Effector memory CD8-positive, alpha-beta T cell (primary cell): Measurements from ENCODE around the gene BNIP5.
A peak's percentile ranks its signal among the peaks of the same experiment; 100 is the strongest.

Source experiments
- ATAC-seq: fragments of 150-1000 bp; cut with Tn5 transposase; replicated peaks from 2 replicates; pipeline ENCODE4 v1.10.0; 2021; ENCODE audit warnings: mild to moderate bottlenecking, moderate library complexity
- DNase-seq, 3 experiments: peaks; one replicate each; pipeline ENCODE4 v3.0.0; 2021
- H3K27ac Mint-ChIP-seq, 2 donors: one replicate each; pipeline ENCODE4 v1.8.0; 2022; ENCODE audit warnings: mild to moderate bottlenecking in 2 of 2, mixed read lengths in 2 of 2, moderate library complexity in 2 of 2
- H3K27me3 Mint-ChIP-seq, 2 donors: one replicate each; pipeline ENCODE4 v1.8.0; 2022; ENCODE audit warnings: mixed read lengths in 2 of 2
- H3K36me3 Mint-ChIP-seq: one replicate; pipeline ENCODE4 v1.8.0; 2022; ENCODE audit warnings: mild to moderate bottlenecking, moderate library complexity, mixed read lengths; ENCODE audit not compliant: insufficient read depth
- H3K4me1 Mint-ChIP-seq, 2 donors: one replicate each; pipeline ENCODE4 v1.8.0; 2022; ENCODE audit warnings: low read depth in 2 of 2, mixed read lengths in 2 of 2
- H3K4me3 Mint-ChIP-seq, 2 donors: one replicate each; pipeline ENCODE4 v1.8.0; 2022; ENCODE audit warnings: mild to moderate bottlenecking in 2 of 2, mixed read lengths in 2 of 2, moderate library complexity in 2 of 2
- H3K9me3 Mint-ChIP-seq, 2 donors: one replicate each; pipeline ENCODE4 v1.8.0; 2022; ENCODE audit warnings: mixed read lengths in 2 of 2

BNIP5 gene

GRCh38 chr6:36362551-36363370 is 26.1 kb upstream of the BNIP5 start:
- Mint-ChIP-seq H3K36me3 (no peaks in the 10 kb centered on the region), H3K4me1 (peaks cover 4 to 5% of the 10 kb centered on the region in 2 donors), H3K27me3 (no peaks in the 10 kb centered on the region), H3K27ac (no peak overlapping the region), H3K9me3 (no peaks in the 10 kb centered on the region), H3K4me3 (no peak overlapping the region)
- DNase-seq = no peak
- ATAC-seq = no peak

GRCh38 chr6:36361071-36361470 is 24.4 kb upstream of the BNIP5 start:
- ATAC-seq (no peak), DNase-seq (no peak)
- H3K4me1 Mint-ChIP-seq = peaks cover 4 to 6% of the 10 kb centered on the region in 2 donors
- peaks cover 0 to 9% of the 10 kb centered on the region in 2 donors for H3K27me3 Mint-ChIP-seq
- no peak overlapping the region for H3K4me3 Mint-ChIP-seq
- no peaks in the 10 kb centered on the region for H3K9me3 Mint-ChIP-seq
- peak overlapping the region in 1 of 2 donors; percentile 5 for H3K27ac Mint-ChIP-seq
- peaks cover 3% of the 10 kb centered on the region for H3K36me3 Mint-ChIP-seq

- peaks cover 3% of the 10 kb centered on the region for H3K36me3 Mint-ChIP-seq
- ATAC-seq = peak; percentile 87
- no peaks in the 10 kb centered on the region for H3K9me3 Mint-ChIP-seq
- H3K27me3 Mint-ChIP-seq = peaks cover 0 to 9% of the 10 kb centered on the region in 2 donors
- no peak overlapping the region for H3K4me3 Mint-ChIP-seq
- DNase-seq = peak; percentile 62 to 66 (median 65)
- H3K4me1 Mint-ChIP-seq = peaks cover 4 to 6% of the 10 kb centered on the region in 2 donors
- H3K27ac Mint-ChIP-seq = peak overlapping the region in 1 of 2 donors; percentile 5
Observed at GRCh38 chr6:36360241-36361054, 23.8 kb upstream of the BNIP5 start.

GRCh38 chr6:36358226-36358915 is 21.7 kb upstream of the BNIP5 start:
- H3K4me3 Mint-ChIP-seq = no peak overlapping the region
- H3K4me1 Mint-ChIP-seq = peaks cover 4 to 6% of the 10 kb centered on the region in 2 donors
- no peak overlapping the region for H3K27ac Mint-ChIP-seq
- DNase-seq (no peak), ATAC-seq (no peak)
- peaks cover 3% of the 10 kb centered on the region for H3K36me3 Mint-ChIP-seq
- no peaks in the 10 kb centered on the region for H3K9me3 Mint-ChIP-seq
- peaks cover 0 to 9% of the 10 kb centered on the region in 2 donors for H3K27me3 Mint-ChIP-seq

GRCh38 chr6:36357872-36358225 is 21.2 kb upstream of the BNIP5 start:
- Mint-ChIP-seq H3K9me3 (no peaks in the 10 kb centered on the region), H3K27ac (no peak overlapping the region)

GRCh38 chr6:36355819-36356218 is 19.1 kb upstream of the BNIP5 start:
- H3K27me3 Mint-ChIP-seq = peaks cover under 1 to 9% of the 10 kb centered on the region in 2 donors
- H3K9me3 Mint-ChIP-seq = no peaks in the 10 kb centered on the region
- DNase-seq = no peak
- H3K4me3 Mint-ChIP-seq = no peak overlapping the region
- no peak for ATAC-seq
- H3K36me3 Mint-ChIP-seq = peaks cover 3% of the 10 kb centered on the region
- H3K4me1 Mint-ChIP-seq = peaks cover 4 to 6% of the 10 kb centered on the region in 2 donors
- no peak overlapping the region for H3K27ac Mint-ChIP-seq

More at GRCh38 chr6:36357872-36358225, 21.2 kb upstream of the BNIP5 start:
- DNase-seq (no peak), ATAC-seq (peak; percentile 68)
- Mint-ChIP-seq H3K27me3 (peaks cover 0 to 9% of the 10 kb centered on the region in 2 donors), H3K4me3 (no peak overlapping the region), H3K36me3 (peaks cover 3% of the 10 kb centered on the region), H3K4me1 (peaks cover 4 to 6% of the 10 kb centered on the region in 2 donors)

GRCh38 chr6:36353411-36353915 is 16.8 kb upstream of the BNIP5 start:
- ATAC-seq (no peak), DNase-seq (no peak)
- no peaks in the 10 kb centered on the region for H3K9me3 Mint-ChIP-seq
- H3K36me3 Mint-ChIP-seq = peaks cover 3% of the 10 kb centered on the region
- H3K4me1 Mint-ChIP-seq = peaks cover 0 to 6% of the 10 kb centered on the region in 2 donors
- no peak overlapping the region for H3K27ac Mint-ChIP-seq
- peaks cover 9 to 12% of the 10 kb centered on the region in 2 donors for H3K27me3 Mint-ChIP-seq
- no peak overlapping the region for H3K4me3 Mint-ChIP-seq

GRCh38 chr6:36352477-36353157 is 15.9 kb upstream of the BNIP5 start:
- Mint-ChIP-seq H3K4me3 (no peak overlapping the region), H3K4me1 (no peaks in the 10 kb centered on the region), H3K27me3 (peaks cover 9 to 12% of the 10 kb centered on the region in 2 donors), H3K27ac (no peak overlapping the region), H3K9me3 (no peaks in the 10 kb centered on the region), H3K36me3 (peaks cover 8% of the 10 kb centered on the region)
- no peak for ATAC-seq
- DNase-seq = no peak

GRCh38 chr6:36350681-36351571 is 14.2 kb upstream of the BNIP5 start:
- DNase-seq = no peak
- peaks cover 4% of the 10 kb centered on the region for H3K36me3 Mint-ChIP-seq
- H3K4me3 Mint-ChIP-seq = no peak overlapping the region
- H3K27ac Mint-ChIP-seq = no peak overlapping the region
- no peaks in the 10 kb centered on the region for H3K4me1 Mint-ChIP-seq
- peaks cover 0 to 22% of the 10 kb centered on the region in 2 donors for H3K27me3 Mint-ChIP-seq
- H3K9me3 Mint-ChIP-seq = no peaks in the 10 kb centered on the region
- no peak for ATAC-seq

- ATAC-seq (no peak), DNase-seq (no peak)
- Mint-ChIP-seq H3K36me3 (peaks cover 4% of the 10 kb centered on the region), H3K4me3 (no peak overlapping the region), H3K27ac (no peak overlapping the region), H3K27me3 (peaks cover 0 to 23% of the 10 kb centered on the region in 2 donors), H3K4me1 (no peaks in the 10 kb centered on the region), H3K9me3 (no peaks in the 10 kb centered on the region)
Observed at GRCh38 chr6:36350082-36350481, 13.4 kb upstream of the BNIP5 start.

- DNase-seq = no peak
- Mint-ChIP-seq H3K9me3 (no peaks in the 10 kb centered on the region), H3K4me1 (no peaks in the 10 kb centered on the region), H3K27ac (no peak overlapping the region), H3K27me3 (peaks cover 0 to 23% of the 10 kb centered on the region in 2 donors), H3K4me3 (no peak overlapping the region), H3K36me3 (peaks cover 4% of the 10 kb centered on the region)
- ATAC-seq = no peak
Observed at GRCh38 chr6:36349240-36349639, 12.6 kb upstream of the BNIP5 start.

GRCh38 chr6:36347621-36348020 is 10.9 kb upstream of the BNIP5 start:
- peaks cover 4% of the 10 kb centered on the region for H3K36me3 Mint-ChIP-seq
- no peak overlapping the region for H3K4me3 Mint-ChIP-seq
- no peaks in the 10 kb centered on the region for H3K9me3 Mint-ChIP-seq
- H3K27ac Mint-ChIP-seq = no peak overlapping the region
- no peaks in the 10 kb centered on the region for H3K4me1 Mint-ChIP-seq
- peaks cover 0 to 23% of the 10 kb centered on the region in 2 donors for H3K27me3 Mint-ChIP-seq
- ATAC-seq = no peak
- DNase-seq = no peak
